ENCODE data around the gene SLC6A17.

Gene SLC6A17

DNA sequence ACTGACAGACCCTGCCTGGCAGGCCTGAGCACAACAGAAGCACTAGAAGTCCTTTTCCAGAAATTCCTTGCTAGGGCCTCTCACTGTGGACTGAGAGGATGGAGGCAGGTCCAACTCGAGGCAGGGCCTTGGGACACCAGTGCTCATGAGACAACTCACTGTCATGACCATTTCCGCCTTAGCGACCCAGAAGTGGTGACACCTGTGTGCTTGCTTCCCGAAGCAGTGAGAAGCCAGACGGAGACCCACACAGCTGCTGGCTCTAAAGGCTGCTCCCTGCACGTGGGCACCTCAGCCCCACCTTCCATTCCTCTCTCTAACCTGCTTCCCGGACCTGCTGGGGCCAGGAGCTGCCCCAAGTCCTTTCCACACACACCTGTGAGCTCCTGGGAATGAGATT, 92.9 kb downstream of the SLC6A17 start:
- Histone ChIP-seq H3K4me3 (ENCODE audit: low read depth in 1 of 2, low read length in 1 of 2) (no peak overlapping the region), H3K36me3 (no peaks in the 10 kb centered on the region), H3K9me3 (no peaks in the 10 kb centered on the region), H3K27ac (no peak overlapping the region), H3K4me1 (ENCODE audit: control insufficient read depth in 1 of 2, insufficient read depth in 1 of 2, low read depth in 1 of 2, low read length in 1 of 2) (peaks cover 17 to 18% of the 10 kb centered on the region in 2 experiments), H3K27me3 (peaks cover 42% of the 10 kb centered on the region)
- TF ChIP-seq, protein P1, sequence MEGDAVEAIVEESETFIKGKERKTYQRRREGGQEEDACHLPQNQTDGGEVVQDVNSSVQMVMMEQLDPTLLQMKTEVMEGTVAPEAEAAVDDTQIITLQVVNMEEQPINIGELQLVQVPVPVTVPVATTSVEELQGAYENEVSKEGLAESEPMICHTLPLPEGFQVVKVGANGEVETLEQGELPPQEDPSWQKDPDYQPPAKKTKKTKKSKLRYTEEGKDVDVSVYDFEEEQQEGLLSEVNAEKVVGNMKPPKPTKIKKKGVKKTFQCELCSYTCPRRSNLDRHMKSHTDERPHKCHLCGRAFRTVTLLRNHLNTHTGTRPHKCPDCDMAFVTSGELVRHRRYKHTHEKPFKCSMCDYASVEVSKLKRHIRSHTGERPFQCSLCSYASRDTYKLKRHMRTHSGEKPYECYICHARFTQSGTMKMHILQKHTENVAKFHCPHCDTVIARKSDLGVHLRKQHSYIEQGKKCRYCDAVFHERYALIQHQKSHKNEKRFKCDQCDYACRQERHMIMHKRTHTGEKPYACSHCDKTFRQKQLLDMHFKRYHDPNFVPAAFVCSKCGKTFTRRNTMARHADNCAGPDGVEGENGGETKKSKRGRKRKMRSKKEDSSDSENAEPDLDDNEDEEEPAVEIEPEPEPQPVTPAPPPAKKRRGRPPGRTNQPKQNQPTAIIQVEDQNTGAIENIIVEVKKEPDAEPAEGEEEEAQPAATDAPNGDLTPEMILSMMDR (IDR thresholded peaks at IDR 0.05): no peak

DNA sequence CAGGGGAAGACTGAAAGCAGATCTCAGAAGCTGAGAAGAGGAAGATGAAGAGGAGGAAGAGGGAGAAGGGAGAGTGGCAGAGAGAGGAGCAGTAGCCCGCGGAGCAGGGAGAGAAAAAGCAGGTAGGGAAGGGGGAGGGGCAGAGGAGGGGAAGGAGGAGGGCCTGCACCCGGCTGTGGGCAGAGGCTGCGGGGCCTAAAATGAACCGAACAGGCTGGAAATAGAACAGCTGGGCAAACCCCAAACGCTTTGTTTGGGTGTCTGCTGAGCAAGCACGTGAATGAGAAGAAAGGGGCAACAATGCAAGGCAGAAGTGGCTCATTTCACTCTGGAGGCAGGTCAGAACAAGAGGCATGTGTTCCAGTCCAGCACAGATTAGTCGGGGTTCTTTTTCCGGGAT, 93.3 kb downstream of the SLC6A17 start:
- Histone ChIP-seq H3K4me3 (ENCODE audit: low read depth in 1 of 2, low read length in 1 of 2) (no peak overlapping the region), H3K27ac (no peak overlapping the region), H3K36me3 (no peaks in the 10 kb centered on the region), H3K4me1 (ENCODE audit: control insufficient read depth in 1 of 2, insufficient read depth in 1 of 2, low read depth in 1 of 2, low read length in 1 of 2) (peaks cover 17 to 18% of the 10 kb centered on the region in 2 experiments), H3K27me3 (peaks cover 42% of the 10 kb centered on the region), H3K9me3 (no peaks in the 10 kb centered on the region)
- TF ChIP-seq, protein P1 (IDR thresholded peaks at IDR 0.05): no peak

DNA sequence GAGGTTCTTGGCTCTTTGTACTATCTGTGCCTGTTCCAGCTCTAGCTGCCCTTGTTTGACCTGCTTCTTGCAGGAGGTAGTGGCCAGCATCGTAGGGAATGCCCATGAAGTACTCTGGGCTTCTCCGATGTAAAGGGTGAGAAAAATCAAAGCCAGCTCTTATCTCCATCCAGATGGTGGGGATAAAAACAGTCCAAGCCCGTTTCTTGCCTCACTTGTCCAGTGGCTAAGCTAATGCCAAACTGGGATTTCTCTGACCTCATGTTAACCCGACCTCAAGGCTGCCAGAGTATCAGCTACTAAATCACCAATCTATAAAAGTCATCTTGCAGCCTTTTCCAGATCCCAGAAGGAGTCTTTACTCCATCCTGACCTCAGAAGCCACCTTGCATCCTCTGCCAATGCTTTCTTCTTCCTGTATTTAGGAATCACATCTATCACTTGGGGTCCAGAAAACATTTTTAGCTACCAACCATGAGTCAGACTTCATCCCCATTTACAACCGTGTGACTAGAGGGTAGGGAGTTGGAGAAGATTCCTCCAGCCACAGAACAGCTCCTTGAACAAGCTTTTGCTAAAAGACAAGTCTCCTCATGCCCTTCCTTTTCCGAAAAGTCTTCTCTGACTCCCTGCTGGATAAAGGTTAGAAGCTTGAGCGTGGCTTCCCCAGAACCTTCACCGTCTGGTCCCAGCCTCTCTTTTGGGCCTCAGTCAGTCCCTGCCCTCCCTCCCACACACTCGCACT, 95.8 kb downstream of the SLC6A17 start:
- no peaks in the 10 kb centered on the region for H3K36me3 ChIP-seq
- peaks cover 4% of the 10 kb centered on the region in 2 experiments for H3K4me1 ChIP-seq (ENCODE audit: control insufficient read depth in 1 of 2, insufficient read depth in 1 of 2, low read depth in 1 of 2, low read length in 1 of 2)
- H3K27ac ChIP-seq: no peak overlapping the region
- no peaks in the 10 kb centered on the region for H3K9me3 ChIP-seq
- no peak overlapping the region for H3K4me3 ChIP-seq (ENCODE audit: low read depth in 1 of 2, low read length in 1 of 2)
- H3K27me3 ChIP-seq: peaks cover 42% of the 10 kb centered on the region
- TF ChIP-seq, protein P1 (IDR thresholded peaks at IDR 0.05): no peak

DNA sequence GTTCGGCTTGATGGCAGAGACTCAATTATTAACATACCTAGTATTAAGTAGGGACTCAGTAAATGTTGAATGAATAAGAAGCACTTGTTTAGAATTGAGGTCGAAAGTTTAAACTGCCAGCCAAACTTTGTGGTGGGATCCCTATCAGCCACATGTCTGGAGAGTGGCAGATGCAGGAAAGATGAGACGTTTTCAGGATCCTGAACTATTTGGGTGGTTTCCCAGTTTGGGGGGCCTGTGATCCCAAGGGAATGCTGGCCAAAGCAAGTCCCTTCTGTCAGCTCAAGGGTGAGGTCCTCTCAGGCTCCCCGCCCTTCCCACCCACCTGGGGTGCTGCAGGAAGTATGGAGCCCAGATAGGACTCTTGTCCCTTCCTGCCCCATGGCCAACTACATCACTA, 98.5 kb downstream of the SLC6A17 start:
- H3K36me3 ChIP-seq: no peaks in the 10 kb centered on the region
- H3K4me1 ChIP-seq (ENCODE audit: control insufficient read depth in 1 of 2, insufficient read depth in 1 of 2, low read depth in 1 of 2, low read length in 1 of 2): peaks cover 2 to 6% of the 10 kb centered on the region in 2 experiments
- no peaks in the 10 kb centered on the region for H3K9me3 ChIP-seq
- H3K27me3 ChIP-seq: peaks cover 24% of the 10 kb centered on the region
- TF ChIP-seq, protein P1 (IDR thresholded peaks at IDR 0.05): no peak
- no peak overlapping the region for H3K4me3 ChIP-seq (ENCODE audit: low read depth in 1 of 2, low read length in 1 of 2)
- H3K27ac ChIP-seq: no peak overlapping the region

DNA sequence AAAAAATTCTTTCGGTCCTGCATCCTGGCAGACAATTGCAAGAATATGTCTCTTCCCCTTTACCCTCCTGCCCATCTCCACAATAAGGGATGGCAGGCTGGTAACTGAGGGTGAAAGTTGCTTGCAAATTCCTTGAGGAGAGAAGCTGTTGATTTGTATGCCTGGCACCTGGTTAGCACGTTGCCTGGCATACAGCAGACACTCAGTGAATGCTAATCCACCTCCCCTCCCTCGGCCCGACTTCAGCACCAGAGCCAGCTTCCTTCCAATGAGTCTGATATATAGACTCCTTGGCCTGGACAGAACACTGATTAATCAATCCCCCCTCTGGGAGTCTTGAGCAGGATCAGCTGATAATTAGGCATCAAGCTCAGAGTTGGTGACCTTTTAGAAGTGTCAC, 99.0 kb downstream of the SLC6A17 start:
- TF ChIP-seq, protein P1 (IDR thresholded peaks at IDR 0.05): no peak
- Histone ChIP-seq H3K36me3 (no peaks in the 10 kb centered on the region), H3K27ac (no peak overlapping the region), H3K9me3 (no peaks in the 10 kb centered on the region), H3K4me3 (ENCODE audit: low read depth in 1 of 2, low read length in 1 of 2) (no peak overlapping the region), H3K4me1 (ENCODE audit: control insufficient read depth in 1 of 2, insufficient read depth in 1 of 2, low read depth in 1 of 2, low read length in 1 of 2) (peaks cover 0 to 11% of the 10 kb centered on the region in 2 experiments), H3K27me3 (peaks cover 19% of the 10 kb centered on the region)
